GM12865 (cell line): ENCODE data around the gene FAM174B.

ENCODE experiments used
- DNase-seq: peaks from one replicate; pipeline ENCODE4 v3.0.0; 2010; ENCODE audit warnings: low read depth
- H3K4me3 ChIP-seq: 2 replicates; pipeline ENCODE4 v1.5.1; 2011; ENCODE audit warnings: mild to moderate bottlenecking, low read depth, low read length, control low read depth
- CTCF ChIP-seq: IDR thresholded peaks from 2 replicates; pipeline ENCODE4 v1.5.1; 2011; ENCODE audit warnings: low read length, control low read depth, low read depth, inconsistent platforms; ENCODE audit not compliant: insufficient read depth; ENCODE audit errors: missing control alignments

The FAM174B gene

DNA sequence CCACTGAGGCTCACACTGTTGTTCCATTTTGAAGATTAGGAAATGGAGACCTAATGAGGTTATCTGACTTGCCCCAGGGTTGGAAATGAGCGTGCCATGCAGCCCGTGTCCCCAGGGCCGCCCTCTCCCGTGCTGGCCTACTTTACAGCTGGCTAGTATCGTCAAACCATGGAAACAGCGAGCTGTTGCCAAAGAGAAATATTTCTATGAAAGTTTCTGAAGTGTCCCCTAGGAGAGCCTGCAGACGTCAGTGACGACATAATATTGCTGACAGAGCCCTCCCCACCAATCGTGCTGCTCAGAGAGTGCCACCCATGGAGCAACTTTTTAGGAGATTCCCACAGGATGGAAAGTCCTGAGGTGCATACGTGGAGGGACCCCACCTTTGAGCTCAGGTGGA, 11.2 kb upstream of the FAM174B start:
- H3K4me3 ChIP-seq = no peak overlapping the region
- no peak for TF ChIP-seq CTCF
- no peak for DNase-seq

DNA sequence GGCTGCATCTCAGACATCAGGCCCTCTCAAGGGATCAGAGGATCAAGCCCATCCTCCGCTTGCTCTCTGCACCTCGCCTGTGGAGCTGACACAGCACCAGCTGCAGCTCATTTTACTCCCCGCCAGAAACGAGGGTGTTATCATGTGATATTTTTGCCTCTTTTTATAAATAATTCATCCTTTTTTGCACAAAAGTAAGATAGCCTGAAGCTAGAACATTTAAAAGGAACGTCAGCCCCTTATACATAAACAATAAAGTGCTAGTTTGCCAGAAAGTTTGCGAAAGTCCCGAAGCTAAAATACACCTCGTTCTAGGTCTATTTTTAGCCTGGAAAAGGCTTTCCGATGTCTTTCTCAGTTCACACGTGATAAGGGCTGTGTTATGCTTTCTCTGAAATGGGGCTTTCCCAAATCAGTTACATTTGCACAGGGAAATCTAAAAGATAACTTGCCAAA, 9.6 kb upstream of the FAM174B start:
- no peak for TF ChIP-seq CTCF
- peak; percentile 46 for DNase-seq
- H3K4me3 ChIP-seq = no peak overlapping the region

DNA sequence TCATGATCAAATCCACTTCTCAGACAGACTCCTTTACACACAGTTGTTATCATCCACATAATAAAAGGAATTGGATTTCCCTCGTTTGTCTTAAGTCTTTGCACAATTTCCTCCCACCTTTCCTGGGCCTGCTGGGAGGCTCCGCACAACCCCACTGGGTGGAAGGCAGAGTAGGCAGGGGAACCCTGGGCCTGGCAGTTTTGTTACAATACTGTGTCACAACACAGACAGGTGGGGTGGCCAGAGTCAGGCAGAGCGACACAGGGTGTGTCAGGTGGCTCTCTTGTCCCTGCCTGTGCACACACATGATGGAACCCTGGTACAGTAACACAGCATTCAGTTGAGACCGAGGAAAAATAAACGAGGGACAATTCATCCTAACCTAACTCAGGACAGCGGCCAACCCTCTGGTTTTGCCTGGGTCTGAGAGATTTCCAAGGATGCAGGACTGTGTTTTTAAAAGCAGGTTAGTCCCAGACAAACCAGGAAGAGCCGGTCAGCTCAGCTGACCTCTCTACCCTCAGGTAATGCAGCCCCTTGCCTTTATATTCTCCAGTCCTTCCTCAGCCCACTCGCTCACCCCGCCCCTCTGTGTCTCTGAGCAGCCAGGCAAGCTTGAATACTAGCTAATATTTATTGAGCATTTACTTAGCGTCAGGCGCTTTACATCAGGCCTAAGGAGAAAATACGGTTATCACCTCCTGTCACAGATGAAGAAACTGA, 8.8 kb upstream of the FAM174B start:
- TF ChIP-seq CTCF = no peak
- no peak for DNase-seq

GRCh38 chr15:92663250-92663951, 7.8 kb upstream of the FAM174B start:
- no peak overlapping the region for H3K4me3 ChIP-seq
- TF ChIP-seq CTCF = no peak
- DNase-seq = peak; percentile 83

More for the DNA sequence above, 8.8 kb upstream of the FAM174B start:
- no peak overlapping the region for H3K4me3 ChIP-seq

DNA sequence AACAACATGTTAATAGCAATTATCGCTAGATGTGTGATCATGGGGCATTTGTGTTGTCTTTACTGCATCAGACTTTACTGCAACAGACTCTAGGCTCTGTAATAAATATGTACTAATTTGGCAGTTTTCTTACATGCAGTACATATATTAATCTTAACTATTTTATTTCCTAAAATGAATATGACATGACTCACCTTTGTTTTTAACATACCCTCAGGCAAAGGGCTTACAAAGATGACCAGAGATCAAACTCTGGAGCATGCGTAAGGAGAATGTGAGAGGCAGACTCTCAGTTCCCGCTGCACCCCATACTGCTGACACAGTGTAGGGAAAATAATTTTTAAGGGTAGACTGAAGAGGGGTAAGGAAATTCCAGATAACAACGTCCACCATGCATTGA, 7.2 kb upstream of the FAM174B start:
- no peak overlapping the region for H3K4me3 ChIP-seq
- DNase-seq = no peak
- TF ChIP-seq CTCF = no peak

DNA sequence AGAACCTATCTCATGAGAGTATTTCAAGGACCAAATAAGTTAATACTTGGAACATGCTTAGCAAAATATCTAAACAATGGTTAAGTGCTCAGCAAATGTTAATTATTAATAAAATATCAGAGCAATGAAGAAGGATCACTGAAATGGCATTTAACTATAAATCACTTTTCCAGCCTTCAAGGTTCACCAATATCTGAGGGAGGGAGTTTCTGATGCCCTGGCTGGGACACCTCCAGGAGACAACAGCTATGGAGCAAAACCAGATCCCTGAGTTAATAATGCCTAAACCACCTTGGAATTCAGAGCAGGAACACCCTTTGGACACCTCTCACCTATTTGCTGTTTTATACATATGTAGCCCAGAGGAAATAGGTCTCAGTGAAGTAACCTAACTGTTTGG, 6.4 kb upstream of the FAM174B start:
- no peak for TF ChIP-seq CTCF
- H3K4me3 ChIP-seq = no peak overlapping the region
- no peak for DNase-seq
